ENCODE measurements around the gene FSIP1.

DNA sequence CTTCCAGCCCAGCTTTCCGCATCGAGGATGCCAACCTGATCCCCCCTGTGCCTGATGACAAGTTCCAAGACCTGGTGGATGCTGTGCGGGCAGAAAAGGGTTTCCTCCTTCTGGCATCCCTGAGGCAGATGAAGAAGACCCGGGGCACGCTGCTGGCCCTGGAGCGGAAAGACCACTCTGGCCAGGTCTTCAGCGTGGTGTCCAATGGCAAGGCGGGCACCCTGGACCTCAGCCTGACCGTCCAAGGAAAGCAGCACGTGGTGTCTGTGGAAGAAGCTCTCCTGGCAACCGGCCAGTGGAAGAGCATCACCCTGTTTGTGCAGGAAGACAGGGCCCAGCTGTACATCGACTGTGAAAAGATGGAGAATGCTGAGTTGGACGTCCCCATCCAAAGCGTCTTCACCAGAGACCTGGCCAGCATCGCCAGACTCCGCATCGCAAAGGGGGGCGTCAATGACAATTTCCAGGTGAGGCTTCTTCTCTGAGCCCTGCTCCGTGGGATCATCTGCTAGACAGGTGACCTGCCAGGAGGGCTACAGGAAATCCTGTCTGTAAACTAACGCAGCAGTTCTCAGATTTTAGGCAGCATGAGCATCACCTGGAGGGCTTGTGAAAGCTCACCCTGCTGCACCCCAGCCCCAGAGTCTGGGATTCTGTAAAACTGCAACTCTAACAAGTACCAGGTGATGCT lies 200.2 kb downstream of the FSIP1 start:
- TF ChIP-seq, protein P1, sequence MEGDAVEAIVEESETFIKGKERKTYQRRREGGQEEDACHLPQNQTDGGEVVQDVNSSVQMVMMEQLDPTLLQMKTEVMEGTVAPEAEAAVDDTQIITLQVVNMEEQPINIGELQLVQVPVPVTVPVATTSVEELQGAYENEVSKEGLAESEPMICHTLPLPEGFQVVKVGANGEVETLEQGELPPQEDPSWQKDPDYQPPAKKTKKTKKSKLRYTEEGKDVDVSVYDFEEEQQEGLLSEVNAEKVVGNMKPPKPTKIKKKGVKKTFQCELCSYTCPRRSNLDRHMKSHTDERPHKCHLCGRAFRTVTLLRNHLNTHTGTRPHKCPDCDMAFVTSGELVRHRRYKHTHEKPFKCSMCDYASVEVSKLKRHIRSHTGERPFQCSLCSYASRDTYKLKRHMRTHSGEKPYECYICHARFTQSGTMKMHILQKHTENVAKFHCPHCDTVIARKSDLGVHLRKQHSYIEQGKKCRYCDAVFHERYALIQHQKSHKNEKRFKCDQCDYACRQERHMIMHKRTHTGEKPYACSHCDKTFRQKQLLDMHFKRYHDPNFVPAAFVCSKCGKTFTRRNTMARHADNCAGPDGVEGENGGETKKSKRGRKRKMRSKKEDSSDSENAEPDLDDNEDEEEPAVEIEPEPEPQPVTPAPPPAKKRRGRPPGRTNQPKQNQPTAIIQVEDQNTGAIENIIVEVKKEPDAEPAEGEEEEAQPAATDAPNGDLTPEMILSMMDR (IDR thresholded peaks at IDR 0.05), result no peak
- TF ChIP-seq POLR2A (IDR thresholded peaks at IDR 0.05; ENCODE audit: low read length) (no peak), RAD21 (conservative IDR thresholded peaks at IDR 0.05 in 1 of 2, IDR thresholded peaks at IDR 0.05 in 1 of 2) (no peak), ESRRA (IDR thresholded peaks at IDR 0.05; ENCODE audit: borderline replicate concordance, low read length) (no peak), ZNF302 (CRISPR knock-in tag; IDR thresholded peaks at IDR 0.05) (no peak), MAZ (IDR thresholded peaks at IDR 0.05; ENCODE audit: borderline replicate concordance, low read depth, low read length) (no peak), MAFK (IDR thresholded peaks at IDR 0.05; ENCODE audit: partially characterized antibody) (no peak), CBX2 (IDR thresholded peaks at IDR 0.05; ENCODE audit: borderline replicate concordance, low read depth) (no peak)
- TF ChIP-seq, protein P2, sequence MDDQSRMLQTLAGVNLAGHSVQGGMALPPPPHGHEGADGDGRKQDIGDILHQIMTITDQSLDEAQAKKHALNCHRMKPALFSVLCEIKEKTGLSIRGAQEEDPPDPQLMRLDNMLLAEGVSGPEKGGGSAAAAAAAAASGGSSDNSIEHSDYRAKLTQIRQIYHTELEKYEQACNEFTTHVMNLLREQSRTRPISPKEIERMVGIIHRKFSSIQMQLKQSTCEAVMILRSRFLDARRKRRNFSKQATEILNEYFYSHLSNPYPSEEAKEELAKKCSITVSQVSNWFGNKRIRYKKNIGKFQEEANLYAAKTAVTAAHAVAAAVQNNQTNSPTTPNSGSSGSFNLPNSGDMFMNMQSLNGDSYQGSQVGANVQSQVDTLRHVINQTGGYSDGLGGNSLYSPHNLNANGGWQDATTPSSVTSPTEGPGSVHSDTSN (IDR thresholded peaks at IDR 0.05), result no peak
